PFSK-1 (cell line): Measurements from ENCODE around the gene TRAP1.

Experiments
- FOXP2 ChIP-seq: optimal IDR thresholded peaks from 2 replicates; pipeline ENCODE3; 2011; ENCODE audit warnings: borderline replicate concordance, control low read depth, inconsistent platforms; ENCODE audit not compliant: insufficient read depth; ENCODE audit errors: extremely low read length, extremely low read depth
- POLR2AphosphoS5 ChIP-seq: IDR thresholded peaks from 2 replicates; pipeline ENCODE4 v1.6.1; 2012; ENCODE audit warnings: low read depth, mild to moderate bottlenecking, control low read depth, low read length, moderate library complexity
- SIN3A ChIP-seq: IDR thresholded peaks from 2 replicates; pipeline ENCODE4 v1.6.1; 2012; ENCODE audit warnings: mild to moderate bottlenecking, low read length, moderate library complexity, borderline replicate concordance; ENCODE audit not compliant: insufficient read depth
- TAF1 ChIP-seq: IDR thresholded peaks from 2 replicates; pipeline ENCODE4 v1.6.1; 2012; ENCODE audit warnings: low read length, control low read depth, borderline replicate concordance; ENCODE audit not compliant: insufficient read depth
- TF ChIP-seq, protein P1 (sequence below), 2 experiments: IDR thresholded peaks; 2 replicates each; pipeline versions ENCODE4 v1.6.1 to v1.8.0; 2011 to 2012; ENCODE audit warnings: low read depth in 2 of 2, low read length in 2 of 2, control low read depth in 1 of 2, inconsistent platforms in 1 of 2, mild to moderate bottlenecking in 1 of 2, moderate library complexity in 1 of 2; ENCODE audit not compliant: insufficient read depth in 1 of 2

Gene TRAP1

DNA sequence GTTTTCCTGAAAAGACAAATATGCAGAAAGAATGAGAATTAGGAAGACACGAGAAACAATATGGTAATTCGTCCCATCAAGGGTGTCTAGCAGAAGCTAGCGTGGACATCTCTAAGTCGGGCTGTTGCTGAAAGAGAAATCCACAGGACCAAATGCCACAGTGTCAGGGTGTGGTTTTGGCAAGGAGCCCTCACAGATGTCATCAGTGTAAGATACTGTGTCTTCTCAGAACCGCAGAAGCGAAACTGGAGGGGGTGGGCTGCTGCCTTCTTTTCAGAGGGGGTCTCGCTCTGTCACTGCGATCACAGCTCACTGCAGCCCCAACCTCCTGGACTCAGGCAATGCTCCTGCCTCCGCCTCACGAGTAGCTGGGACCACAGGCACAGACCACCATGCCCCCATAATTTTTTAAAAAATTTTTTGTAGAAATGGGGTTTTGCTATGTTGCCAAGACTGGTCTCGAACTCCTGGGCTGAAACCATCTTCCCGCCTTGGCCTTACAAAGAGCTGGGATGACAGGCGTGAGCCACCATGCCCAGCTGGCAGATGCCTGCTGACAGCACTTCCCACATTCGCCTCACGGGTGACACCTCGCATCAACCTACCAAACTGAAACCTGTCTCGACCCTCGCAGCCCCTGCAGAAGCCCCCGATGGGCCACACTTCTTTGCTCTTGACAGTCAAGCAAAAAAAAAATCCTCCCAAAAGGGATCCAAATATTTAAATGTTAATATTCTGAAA lies 26.2 kb downstream of the TRAP1 start:
- TF ChIP-seq POLR2AphosphoS5, result no peak
- no peak for TF ChIP-seq TAF1
- TF ChIP-seq, protein P1, sequence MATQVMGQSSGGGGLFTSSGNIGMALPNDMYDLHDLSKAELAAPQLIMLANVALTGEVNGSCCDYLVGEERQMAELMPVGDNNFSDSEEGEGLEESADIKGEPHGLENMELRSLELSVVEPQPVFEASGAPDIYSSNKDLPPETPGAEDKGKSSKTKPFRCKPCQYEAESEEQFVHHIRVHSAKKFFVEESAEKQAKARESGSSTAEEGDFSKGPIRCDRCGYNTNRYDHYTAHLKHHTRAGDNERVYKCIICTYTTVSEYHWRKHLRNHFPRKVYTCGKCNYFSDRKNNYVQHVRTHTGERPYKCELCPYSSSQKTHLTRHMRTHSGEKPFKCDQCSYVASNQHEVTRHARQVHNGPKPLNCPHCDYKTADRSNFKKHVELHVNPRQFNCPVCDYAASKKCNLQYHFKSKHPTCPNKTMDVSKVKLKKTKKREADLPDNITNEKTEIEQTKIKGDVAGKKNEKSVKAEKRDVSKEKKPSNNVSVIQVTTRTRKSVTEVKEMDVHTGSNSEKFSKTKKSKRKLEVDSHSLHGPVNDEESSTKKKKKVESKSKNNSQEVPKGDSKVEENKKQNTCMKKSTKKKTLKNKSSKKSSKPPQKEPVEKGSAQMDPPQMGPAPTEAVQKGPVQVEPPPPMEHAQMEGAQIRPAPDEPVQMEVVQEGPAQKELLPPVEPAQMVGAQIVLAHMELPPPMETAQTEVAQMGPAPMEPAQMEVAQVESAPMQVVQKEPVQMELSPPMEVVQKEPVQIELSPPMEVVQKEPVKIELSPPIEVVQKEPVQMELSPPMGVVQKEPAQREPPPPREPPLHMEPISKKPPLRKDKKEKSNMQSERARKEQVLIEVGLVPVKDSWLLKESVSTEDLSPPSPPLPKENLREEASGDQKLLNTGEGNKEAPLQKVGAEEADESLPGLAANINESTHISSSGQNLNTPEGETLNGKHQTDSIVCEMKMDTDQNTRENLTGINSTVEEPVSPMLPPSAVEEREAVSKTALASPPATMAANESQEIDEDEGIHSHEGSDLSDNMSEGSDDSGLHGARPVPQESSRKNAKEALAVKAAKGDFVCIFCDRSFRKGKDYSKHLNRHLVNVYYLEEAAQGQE (IDR thresholded peaks at IDR 0.05; ENCODE audit: insufficient read depth in 1 of 2, low read depth in 2 of 2, low read length in 2 of 2), result no peak
- no peak for TF ChIP-seq SIN3A
- no peak for TF ChIP-seq FOXP2

DNA sequence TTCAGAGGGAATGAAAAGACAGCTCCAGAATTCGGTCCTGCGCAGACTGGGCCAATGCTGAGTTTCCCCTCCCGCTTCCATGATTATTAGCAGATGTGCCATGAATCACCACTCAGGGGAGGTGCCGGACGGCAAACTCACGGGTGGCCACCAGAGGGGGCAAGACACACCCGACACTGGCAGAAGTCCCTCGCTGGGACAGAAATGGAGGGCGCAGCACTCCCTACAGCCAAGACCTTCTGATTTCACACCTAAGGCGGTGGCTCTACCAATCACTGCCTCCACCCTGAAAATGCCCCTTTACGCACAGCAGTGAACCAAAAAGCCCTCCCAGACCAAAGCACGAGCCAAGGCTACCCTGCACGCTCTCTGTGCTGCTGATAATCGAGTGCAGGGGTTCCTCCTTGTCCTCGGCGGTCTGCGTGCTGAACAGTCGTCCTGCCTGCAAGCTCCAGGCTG lies 26.8 kb downstream of the TRAP1 start:
- TF ChIP-seq FOXP2 (peak; percentile 45), SIN3A (no peak), POLR2AphosphoS5 (peak; percentile 29; the same call in 1 of the 2 replicates)
- TF ChIP-seq, protein P1 (IDR thresholded peaks at IDR 0.05; ENCODE audit: insufficient read depth in 1 of 2, low read depth in 2 of 2, low read length in 2 of 2), result no peak

DNA sequence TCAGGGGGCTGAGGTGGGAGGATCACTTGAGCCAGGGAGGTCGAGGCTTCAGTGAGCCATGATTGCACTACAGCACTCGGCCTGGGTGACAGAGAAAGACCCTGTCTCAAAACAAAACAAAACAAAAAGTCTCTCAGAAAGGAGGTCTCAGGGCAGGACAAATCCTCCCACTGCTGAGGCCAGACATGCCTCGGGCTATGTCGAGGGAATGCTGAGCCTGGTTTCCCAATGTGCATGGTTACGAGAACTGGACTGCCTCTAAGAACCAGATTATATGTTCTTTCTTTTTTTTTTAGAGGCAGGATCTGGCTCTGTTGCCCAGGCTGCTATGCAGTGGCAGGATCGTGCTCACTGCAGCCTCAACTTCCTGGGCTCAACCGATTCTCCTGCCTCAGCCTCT lies 27.6 kb downstream of the TRAP1 start:
- TF ChIP-seq, protein P1 (IDR thresholded peaks at IDR 0.05; ENCODE audit: insufficient read depth in 1 of 2, low read depth in 2 of 2, low read length in 2 of 2), result no peak
- TF ChIP-seq POLR2AphosphoS5 (no peak), SIN3A (no peak), FOXP2 (no peak), TAF1 (no peak)

DNA sequence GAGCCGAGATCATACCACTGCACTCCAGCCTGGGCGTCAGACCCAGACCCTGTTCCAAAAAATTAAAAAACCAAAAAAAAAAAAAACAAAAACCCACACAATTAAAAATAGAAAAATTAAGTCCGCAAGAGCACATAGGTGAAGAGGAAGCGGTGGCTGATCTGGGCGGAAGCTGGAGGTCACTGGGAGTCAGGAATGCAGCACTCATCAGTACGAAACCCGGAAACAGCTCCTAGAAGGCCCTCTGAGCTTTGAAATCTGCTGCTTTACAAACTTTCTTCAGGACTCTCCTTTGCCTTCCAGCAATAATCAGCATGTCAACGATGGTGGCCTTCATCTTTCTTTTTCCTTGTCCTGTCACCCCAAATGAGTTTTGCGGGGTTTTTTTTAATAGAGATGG lies 29.5 kb downstream of the TRAP1 start:
- TF ChIP-seq POLR2AphosphoS5 (no peak), FOXP2 (no peak), SIN3A (no peak), TAF1 (no peak)
- TF ChIP-seq, protein P1 (IDR thresholded peaks at IDR 0.05; ENCODE audit: insufficient read depth in 1 of 2, low read depth in 2 of 2, low read length in 2 of 2), result no peak
